ENCODE measurements around the gene GMPS. TPM values are rescaled to one million over a fixed set of nuclear protein-coding genes. Genes with fewer than 3 reads are reported as not detected.

The GMPS gene
- total RNA-seq = 36.1 and 50.7 TPM in 2 replicates

GRCh38 chr3:155870133-155870944 lies at the start of gene GMPS:
TSS of gene GMPS (plus strand) at chr3:155870650. CDS start at chr3:155870871, 221 bp downstream.

GRCh38 chr3:155854141-155854940 lies 16.1 kb upstream of the GMPS start, which contains the start of gene SLC33A1:
TSS of gene SLC33A1 (minus strand) at chr3:155854427. CDS start at chr3:155853997, 430 bp downstream.

Other genes starting within 250 kb of the GMPS start
- not detected in 2 replicates for gene PLCH1, start 125.6 kb upstream of the GMPS start, total RNA-seq
- 1.3 and 1.8 TPM in 2 replicates for gene C3orf33, start 64.4 kb upstream of the GMPS start, total RNA-seq
- 36.1 and 37.4 TPM in 2 replicates for gene SLC33A1, start 16.2 kb upstream of the GMPS start, total RNA-seq
- 0.72 TPM in 1 of 2 replicates, not detected in the other for gene KCNAB1, start 249.9 kb downstream of the GMPS start, total RNA-seq